HG02610 (cell line): ENCODE measurements around the gene TAS2R39.
A peak's percentile ranks its signal among the peaks of the same experiment; 100 is the strongest.
"Not testable (repeated sequence)": the region's sequence is repeated elsewhere in the genome, so short reads cannot be mapped to it uniquely, and the experiment has no call there.

Experiments used
- ATAC-seq: cut with Tn5 transposase; IDR thresholded peaks from one replicate; pipeline ENCODE4 v1.9.1; 2021; ENCODE audit warnings: mild to moderate bottlenecking, moderate library complexity; ENCODE audit not compliant: unreplicated experiment

TAS2R39 gene

GRCh38 chr7:143183024-143183423 is at the start of gene TAS2R39:
TAS2R39 (plus strand) TSS chr7:143183419; CDS start chr7:143183419, 0 bp downstream.
- no peak for ATAC-seq

- ATAC-seq = no peak
Observed at GRCh38 chr7:143147070-143147469, 36.1 kb upstream of the TAS2R39 start.

- no peak for ATAC-seq
Observed at GRCh38 chr7:143148050-143148449, 35.2 kb upstream of the TAS2R39 start.

- no peak for ATAC-seq
Observed at GRCh38 chr7:143148651-143149050, 34.6 kb upstream of the TAS2R39 start.

GRCh38 chr7:143150696-143151095 is 32.5 kb upstream of the TAS2R39 start:
- ATAC-seq = not testable (repeated sequence)

GRCh38 chr7:143158617-143159016 is 24.6 kb upstream of the TAS2R39 start:
- not testable (repeated sequence) for ATAC-seq

- no peak for ATAC-seq
Observed at GRCh38 chr7:143171697-143172096, 11.5 kb upstream of the TAS2R39 start.

- no peak for ATAC-seq
Observed at GRCh38 chr7:143172354-143172753, 10.9 kb upstream of the TAS2R39 start.

- ATAC-seq = no peak
Observed at GRCh38 chr7:143176128-143176527, 7.1 kb upstream of the TAS2R39 start.

- ATAC-seq = no peak
Observed at GRCh38 chr7:143177374-143178119, 5.7 kb upstream of the TAS2R39 start.

GRCh38 chr7:143180771-143181170 is 2.4 kb upstream of the TAS2R39 start:
- not testable (repeated sequence) for ATAC-seq

GRCh38 chr7:143181349-143181748 is 1.9 kb upstream of the TAS2R39 start:
- no peak for ATAC-seq

GRCh38 chr7:143185551-143185950 is 2.3 kb downstream of the TAS2R39 start:
- no peak for ATAC-seq

- no peak for ATAC-seq
Observed at GRCh38 chr7:143188994-143189393, 5.8 kb downstream of the TAS2R39 start.

GRCh38 chr7:143193880-143194279 is 10.7 kb downstream of the TAS2R39 start:
- ATAC-seq = no peak

- ATAC-seq = peak; percentile 85
Observed at GRCh38 chr7:143199040-143199439, 15.8 kb downstream of the TAS2R39 start.

GRCh38 chr7:143202161-143202560 is 18.9 kb downstream of the TAS2R39 start:
- ATAC-seq = no peak

- no peak for ATAC-seq
Observed at GRCh38 chr7:143203386-143203785, 20.2 kb downstream of the TAS2R39 start.

GRCh38 chr7:143205560-143206293 is 22.5 kb downstream of the TAS2R39 start:
- ATAC-seq = peak; percentile 84

GRCh38 chr7:143210541-143210940 is 27.3 kb downstream of the TAS2R39 start:
- ATAC-seq = no peak

- ATAC-seq = not testable (repeated sequence)
Observed at GRCh38 chr7:143213478-143213877, 30.3 kb downstream of the TAS2R39 start.
